HG03135 (cell line): ENCODE results near the gene KRTAP4-7.
"Not testable (repeated sequence)": the region's sequence is repeated elsewhere in the genome, so short reads cannot be mapped to it uniquely, and the experiment has no call there.

ENCODE experiments used
- ATAC-seq: cut with Tn5 transposase; IDR thresholded peaks from one replicate; pipeline ENCODE4 v1.9.1; 2021; ENCODE audit warnings: mild to moderate bottlenecking, moderate library complexity; ENCODE audit not compliant: unreplicated experiment

The KRTAP4-7 gene

DNA sequence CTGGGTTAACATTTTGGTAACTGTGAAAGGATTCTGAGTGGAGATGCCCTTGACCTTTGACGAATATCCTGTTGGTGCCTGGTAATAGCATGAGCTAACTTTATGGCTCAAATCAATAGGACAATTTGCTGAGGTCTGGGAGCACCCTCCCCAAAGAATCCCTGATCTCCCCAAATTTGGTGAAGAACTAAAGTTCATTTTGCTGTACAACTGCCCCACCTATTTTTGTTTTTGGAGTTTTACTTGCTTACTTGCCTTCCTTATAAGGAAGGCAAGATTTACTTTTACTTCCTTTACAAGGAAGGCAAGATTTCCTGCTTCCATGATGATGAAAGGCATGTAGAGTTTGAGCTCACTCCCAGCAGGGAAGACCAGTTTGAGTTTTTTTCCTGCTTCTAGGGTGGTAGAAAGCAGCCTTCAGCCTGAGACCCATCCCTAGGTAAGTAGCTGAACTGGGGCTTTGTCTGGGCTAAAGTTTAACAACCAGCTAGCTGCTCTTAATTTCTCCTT, 24.0 kb downstream of the KRTAP4-7 start:
- no peak for ATAC-seq

DNA sequence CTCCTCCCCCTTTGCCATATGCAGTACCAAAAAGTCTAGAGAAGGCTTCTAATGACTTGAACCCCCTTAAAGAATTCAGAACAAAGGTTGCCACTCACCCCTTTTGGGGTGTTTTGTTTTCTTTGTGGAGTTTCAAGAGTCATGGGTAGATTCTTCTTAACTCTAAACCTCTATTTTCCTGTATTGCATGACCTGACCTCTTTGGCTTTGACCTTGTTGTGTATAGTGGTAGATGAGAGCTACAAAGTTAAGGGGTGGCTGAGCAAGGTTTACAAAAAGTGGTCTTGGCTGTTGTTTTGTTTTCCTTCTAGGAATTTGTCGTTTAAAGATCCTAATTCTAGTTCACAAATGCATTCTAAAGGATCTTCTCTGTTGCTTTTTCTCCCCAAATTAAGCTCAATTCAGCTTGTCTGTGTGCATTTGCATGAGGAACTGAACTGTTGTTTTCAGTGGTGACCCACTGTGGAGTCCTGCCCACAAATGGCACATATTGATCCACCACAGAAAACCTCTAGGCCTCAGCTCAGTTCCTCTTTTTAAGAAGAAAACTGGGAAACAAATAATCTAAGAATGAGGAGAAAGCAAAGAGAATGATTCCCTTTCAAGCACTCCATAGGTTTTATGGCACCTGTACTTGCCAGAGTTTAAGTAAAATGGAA, 24.9 kb downstream of the KRTAP4-7 start:
- ATAC-seq: not testable (repeated sequence)

DNA sequence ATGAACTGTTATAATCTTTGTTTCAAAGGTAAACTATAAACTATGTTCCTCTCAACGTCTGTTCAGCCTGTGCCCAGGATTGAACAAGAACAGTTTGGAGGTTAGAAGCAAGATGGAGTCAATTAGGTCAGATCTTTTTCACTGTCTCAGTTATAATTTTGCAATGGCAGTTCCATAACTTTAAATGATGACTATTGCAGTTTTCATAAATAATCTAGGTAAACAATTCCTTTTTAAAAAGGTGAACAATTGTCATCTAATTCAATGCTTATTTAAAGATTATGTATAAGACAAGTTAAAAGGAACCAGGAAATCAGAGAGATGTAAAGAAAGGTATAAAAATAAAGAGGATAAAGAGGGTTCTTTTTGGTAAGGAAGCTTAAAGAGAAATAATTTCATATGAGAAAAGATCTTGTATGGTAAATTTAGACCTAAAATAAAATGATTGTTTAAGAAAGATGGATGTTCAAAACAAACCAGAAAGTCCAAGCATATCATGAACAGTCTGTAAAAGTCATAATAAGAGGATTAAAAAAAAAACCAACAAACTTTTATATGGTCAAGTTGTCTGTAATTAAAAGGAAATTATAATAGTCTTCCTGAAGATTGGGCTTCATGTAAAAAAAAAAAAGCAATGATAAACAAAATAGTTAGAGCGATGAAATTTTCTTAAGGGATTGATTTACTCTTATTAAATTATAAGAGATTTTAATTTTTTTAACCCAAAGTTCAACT, 27.4 kb downstream of the KRTAP4-7 start:
- ATAC-seq: no peak

DNA sequence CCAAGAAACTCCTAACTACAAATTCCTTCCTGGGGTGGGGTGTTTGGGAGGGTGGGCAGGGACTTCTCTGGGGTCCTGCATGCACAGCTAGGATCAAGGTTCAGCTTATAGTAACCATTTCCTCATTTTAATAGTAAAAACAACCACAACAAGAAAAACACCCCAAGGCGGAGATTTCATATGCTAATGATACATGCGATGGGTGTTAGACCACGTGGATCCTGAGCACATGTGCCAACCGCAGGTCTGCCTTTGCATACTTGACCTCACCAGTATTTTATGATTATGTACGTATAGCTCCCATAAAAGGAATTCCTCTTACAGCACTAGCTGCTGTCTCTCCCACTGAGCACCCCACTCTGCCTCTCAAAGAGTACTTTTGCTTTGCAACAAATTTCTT, 32.3 kb downstream of the KRTAP4-7 start:
- no peak for ATAC-seq

DNA sequence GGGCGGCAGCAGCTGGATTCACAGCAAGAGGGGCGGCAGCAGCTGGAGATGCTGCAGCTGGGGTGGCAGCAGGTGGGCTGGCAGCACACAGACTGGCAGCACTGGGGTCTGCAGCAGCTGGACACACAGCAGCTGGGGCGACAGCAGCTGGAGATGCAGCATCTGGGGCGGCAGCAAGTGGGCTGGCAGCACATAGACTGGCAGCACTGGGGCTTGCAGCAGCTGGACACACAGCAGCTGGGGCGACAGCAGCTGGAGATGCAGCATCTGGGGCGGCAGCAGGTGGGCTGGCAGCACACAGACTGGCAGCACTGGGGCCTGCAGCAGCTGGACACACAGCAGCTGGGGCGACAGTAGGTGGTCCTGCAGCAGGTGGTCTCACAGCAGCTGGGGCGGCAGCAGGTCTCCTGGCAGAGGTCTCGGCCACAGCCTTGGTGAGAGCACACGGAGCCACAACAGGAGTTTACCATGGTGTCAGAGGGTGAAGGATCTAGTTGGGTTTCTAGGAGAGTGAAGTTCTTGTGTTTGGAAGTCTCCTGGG, 34.0 kb downstream of the KRTAP4-7 start, which contains the start of gene KRTAP4-11:
KRTAP4-11 (minus strand) TSS at position 528 of the 541 bp plus-strand sequence; CDS start at position 470, 58 bp downstream.
- not testable (repeated sequence) for ATAC-seq

DNA sequence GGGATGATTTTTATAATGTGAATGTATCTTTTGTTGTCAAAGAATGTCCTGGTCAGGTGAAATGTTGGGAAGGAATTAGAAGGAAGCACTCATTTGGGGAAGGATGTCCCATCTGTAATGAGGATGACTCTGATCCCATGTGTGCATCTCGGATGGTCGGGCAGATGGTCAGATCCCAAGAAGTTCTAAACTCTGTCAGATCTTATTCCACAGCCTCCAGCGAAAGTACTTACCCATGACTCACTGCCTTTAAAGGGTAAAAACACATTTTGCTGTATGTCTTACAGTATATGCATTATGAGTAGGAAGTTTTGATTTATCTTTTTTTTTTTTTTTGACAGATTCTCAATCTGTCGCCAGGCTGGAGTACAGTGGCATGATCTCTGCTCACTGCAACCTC, 34.8 kb downstream of the KRTAP4-7 start:
- no peak for ATAC-seq

DNA sequence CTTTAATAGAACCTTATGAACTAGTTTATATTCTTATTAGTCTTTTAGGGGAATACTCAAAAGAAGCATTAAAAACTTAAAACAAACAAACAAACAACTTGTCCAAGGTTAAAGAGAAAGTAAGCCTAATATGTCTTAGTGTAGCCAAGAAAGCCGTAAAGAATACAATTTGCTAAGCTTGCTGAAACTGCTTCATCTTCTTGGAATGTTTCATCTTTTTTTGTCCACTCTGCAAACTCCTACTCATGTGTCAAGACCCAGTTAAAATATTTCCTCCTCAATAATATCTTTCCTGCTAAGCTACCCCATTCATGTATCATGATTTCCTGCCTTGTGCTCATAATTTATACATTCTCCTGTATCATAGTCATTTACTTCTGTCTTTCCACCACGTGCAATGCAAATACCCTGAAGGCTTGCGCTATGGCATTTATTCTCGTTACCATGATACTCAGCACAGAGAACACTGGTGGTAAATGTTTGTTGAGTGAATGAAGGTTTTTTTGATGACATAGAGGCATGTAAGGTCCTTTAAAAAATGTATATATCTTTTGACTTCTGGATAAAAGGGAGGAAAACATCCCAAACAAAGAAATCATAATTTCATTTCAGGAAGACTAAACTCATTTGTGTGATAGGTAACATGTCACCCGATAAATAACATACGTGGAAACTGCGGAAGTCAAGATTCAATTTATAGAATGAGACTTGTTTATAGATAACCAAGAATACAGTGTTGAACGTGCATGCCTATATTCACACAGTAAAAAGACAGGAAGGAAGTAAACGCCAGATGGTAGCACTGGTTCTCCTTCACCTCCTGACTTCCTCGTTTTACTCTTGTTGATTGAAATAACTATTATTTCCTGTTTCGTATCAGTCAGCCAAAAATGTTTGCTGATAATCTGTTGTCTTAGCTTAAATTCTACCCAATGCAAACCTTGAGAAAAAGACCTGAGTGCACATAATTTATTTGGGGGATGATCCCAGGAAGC, 36.0 kb downstream of the KRTAP4-7 start:
- not testable (repeated sequence) for ATAC-seq

DNA sequence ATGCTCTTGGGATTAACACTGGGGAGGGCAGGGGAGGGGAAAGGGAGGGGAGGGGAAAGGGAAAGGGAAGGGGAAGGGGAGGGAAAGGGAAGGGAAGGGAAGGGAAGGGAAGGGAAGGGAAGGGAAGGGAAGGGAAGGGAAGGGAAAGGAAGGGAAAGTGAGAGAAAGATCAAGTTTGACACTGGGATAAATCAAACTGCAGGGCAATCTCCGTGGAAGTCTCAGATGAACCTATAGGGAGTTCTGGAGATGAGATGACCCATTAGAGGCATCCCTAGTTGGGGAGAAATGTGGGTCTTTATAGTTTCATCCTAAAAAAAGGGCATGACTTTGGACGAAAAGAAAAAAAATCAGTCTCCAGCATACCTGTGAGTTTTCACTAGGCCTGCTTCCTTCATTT, 37.8 kb downstream of the KRTAP4-7 start:
- no peak for ATAC-seq

DNA sequence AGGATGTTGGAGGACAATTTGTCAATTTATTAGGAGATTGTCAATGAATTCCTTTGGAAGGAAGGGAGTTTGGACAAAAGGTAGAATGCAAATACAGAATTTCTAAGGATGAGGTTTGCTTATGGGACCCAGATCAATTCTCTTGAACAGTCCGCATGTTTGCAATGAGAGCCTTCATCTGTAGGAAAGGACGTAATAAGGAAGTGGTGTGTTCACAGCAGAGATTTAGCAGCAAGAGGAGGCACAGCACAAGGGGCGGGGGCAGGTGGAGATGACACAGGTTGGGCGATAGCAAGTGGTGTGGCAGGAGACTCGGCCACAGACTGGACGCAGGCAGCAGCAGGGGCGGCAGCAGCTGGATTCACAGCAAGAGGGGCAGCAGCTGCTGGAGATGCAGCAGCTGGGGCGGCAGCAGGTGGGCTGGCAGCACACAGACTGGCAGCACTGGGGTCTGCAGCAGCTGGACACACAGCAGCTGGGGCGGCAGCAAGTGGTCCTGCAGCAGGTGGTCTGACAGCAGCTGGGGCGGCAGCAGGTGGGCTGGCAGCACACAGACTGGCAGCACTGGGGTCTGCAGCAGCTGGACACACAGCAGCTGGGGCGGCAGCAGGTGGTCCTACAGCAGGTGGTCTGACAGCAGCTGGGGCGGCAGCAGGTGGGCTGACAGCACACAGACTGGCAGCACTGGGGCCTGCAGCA, 39.5 kb downstream of the KRTAP4-7 start:
- not testable (repeated sequence) for ATAC-seq

DNA sequence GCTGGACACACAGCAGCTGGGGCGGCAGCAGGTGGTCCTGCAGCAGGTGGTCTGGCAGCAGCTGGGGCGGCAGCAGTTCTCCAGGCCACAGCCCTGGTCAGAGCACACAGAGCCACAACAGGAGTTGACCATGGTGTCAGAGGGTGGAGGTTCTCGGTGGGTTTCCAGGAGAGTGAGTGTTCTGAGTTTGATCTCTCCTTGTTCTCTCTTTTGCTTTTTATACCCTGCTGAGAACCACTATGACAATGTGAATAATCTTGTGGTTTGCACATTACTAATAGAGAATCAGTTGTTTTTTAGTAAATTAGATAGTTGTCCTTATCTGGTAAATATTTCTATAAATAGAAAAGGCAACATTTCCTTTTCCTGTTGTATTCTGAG, 40.0 kb downstream of the KRTAP4-7 start, which contains the start of gene KRTAP4-12:
KRTAP4-12 (minus strand) TSS at position 192 of the 381 bp plus-strand sequence; CDS start at position 132, 60 bp downstream.
- ATAC-seq: not testable (repeated sequence)

DNA sequence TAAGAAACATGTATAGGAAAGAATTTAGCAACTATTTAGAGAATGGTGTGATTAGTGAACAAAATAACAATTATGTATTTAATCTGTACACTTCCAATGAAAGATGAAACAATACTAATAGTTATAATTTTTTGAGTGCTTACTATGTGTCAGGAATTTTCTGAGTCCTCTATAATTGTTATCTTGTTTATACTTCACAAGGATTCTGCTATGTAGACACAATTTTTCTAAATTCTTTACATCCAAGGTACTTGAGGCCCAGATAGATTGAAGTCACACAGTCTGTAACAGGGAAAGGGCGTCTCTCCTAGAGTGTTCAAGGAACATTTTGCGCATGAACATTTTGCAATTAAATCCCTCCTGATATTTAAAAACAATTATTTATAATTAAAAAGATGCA, 41.1 kb downstream of the KRTAP4-7 start:
- ATAC-seq: no peak

DNA sequence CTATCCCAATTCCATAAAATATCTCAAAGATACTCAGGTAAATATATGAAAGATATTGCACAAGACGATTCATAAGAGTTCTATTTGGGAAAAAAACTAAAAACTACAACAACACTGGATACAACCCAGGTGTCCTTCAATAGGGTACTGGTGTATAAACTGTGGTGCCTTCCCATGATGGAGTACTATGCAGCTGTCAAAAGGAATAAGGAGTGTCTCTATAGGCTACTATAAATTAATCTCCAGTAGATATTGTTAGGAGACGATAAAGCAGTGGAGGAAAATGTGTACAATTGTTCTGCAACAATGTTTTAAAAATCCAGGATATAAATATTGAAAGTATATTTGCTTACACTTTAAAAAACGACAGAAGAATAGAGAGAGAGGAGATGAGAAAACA, 42.5 kb downstream of the KRTAP4-7 start:
- ATAC-seq: no peak

DNA sequence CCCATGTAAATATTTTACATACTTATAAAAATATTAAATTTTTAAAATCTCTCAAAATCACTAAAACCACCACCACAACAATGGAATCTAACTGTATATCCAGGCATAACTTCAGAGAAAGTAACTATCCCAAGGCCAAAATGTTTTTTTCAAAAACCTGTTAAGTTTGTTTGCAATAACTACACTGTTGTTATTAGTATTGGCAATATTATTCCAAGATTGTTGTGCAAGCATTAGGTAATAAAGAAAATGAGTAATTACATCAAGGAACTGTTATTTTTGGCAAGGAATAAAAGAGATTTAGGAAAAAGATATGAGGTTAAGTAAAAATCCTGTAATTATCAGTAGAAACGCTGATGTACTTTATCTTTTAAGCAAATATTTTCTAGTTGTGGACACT, 43.4 kb downstream of the KRTAP4-7 start:
- no peak for ATAC-seq

DNA sequence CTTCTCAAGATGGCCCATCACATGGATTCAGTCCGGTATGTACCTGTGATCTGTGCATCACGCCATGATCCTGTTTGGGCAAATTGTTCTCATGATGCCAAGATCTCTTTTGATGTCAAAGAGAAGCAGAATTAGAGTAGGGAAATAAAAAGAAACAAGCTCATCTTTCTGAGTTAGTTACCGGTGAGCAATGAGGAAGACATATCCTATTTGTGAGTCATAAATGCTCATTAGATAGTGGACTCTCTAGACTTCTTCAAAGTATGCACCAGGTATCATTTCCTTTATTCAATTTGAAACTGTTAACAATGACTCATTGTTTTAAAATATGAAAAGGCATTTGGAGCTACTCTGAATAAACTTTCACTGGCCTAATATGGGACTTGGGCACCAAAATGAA, 48.0 kb downstream of the KRTAP4-7 start:
- no peak for ATAC-seq

DNA sequence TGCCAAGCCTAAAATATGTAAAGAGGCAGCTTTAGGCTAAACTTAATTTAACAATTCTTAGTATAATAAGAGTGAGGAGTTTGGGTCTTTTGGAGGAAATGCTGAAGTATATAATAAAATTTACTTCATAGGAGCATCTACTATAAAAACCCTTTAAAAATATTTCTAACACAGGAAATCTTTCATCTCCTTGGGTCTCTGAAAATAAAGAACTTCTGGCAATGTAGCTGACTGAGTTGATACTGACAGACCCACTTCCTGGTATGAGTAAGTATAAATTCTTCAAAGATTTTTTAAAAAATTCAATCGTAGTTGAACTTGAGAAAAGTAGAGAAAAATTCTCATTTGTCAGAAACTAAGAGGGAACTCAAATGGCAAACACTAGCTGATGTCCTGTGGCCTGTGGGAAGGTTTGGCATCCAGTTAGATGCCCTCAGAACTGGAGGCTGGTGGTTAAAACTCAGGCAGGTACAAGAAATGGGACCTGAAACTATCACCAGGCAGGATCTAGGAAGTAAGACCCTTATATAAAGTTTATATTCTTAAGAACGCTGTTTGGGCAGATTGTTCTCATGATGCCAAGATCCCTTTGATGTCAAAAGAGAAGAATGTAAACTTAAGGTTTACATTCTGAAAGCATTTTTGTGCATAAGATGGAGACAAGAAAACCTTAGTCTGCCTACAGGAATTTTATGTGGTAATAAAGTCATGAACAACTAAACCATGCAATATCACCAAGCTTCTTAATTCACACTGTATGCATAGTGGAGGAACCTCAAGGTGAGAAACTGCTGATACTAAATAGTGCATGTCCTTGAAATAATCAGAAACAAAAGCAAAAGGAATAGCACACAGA, 50.2 kb downstream of the KRTAP4-7 start:
- no peak for ATAC-seq
